CD4-positive, alpha-beta T cell treated with Interleukin-2 at 100 ng/mL for 4 hours (primary cell): ENCODE measurements around the gene SLC15A5.

ENCODE experiments used
- DNase-seq: peaks from one replicate; pipeline ENCODE4 v3.0.0-alpha.2; 2020; ENCODE audit warnings: low spot score

Gene SLC15A5

GRCh38 chr12:16261944-16262475 lies 15.5 kb downstream of the SLC15A5 start:
- DNase-seq = no peak

DNA sequence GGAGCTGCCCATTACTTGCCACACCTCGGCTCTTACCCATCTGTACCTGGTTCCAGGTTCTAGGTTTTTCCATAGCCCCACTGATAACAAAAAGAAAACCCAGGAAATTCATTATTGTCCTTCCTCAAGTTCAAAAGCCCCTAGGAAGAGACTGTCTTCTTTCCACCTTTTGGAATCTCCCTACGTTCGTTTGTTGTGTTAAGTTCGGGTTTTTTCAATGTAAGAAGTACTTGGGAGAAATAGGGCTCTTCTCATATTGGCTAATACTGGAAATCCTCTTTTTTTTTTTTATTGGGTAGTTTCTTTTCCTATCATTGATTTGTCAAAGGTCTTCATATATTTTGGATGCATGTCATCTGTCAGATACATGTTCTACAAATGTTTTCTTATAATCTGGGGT lies 17.3 kb downstream of the SLC15A5 start:
- DNase-seq = no peak

- DNase-seq = no peak
Measured at GRCh38 chr12:16258963-16259362, 18.5 kb downstream of the SLC15A5 start.

GRCh38 chr12:16246264-16246663 lies 31.2 kb downstream of the SLC15A5 start:
- DNase-seq = no peak

GRCh38 chr12:16245209-16245608 lies 32.3 kb downstream of the SLC15A5 start:
- DNase-seq = no peak

- DNase-seq = no peak
Measured at GRCh38 chr12:16243487-16244412, 33.7 kb downstream of the SLC15A5 start.

- DNase-seq = no peak
Measured at GRCh38 chr12:16241346-16241745, 36.1 kb downstream of the SLC15A5 start.

DNA sequence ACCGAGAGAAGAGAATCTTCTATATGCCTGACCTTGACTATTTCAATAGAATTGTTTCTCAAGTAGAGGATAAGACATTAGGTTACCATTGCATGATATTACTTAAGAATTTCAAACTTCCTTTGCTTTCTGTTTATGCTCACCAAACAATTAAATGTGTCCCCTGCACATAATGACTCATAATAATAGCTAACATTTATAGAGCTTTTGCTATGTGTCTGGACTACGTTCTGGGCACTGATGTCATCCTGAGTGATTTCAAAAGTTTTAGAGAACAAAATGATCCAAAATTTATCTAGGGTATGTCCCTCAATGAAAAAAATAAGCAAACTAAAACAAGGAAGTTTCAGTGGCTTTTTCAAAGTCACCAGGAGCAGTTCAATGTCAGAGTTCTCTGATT lies 38.8 kb downstream of the SLC15A5 start:
- no peak for DNase-seq

DNA sequence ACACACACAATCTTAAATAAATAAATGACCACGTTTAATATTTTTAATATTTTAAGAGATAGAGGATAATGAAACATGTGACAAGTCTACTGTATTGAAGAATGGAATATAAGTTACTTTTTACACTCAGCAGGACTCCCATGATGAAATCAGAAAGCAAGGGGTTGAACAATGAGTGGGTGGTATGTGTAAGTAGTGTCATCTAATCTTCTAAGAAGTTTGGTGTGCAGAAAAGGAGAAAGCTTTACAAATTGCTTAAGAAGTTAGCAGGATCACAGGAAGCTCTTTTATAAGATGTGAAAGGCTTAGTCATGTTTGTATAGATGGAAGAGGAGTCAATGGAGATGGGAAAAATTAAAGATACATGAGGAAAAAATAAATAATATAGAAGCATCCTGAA lies 47.8 kb downstream of the SLC15A5 start:
- no peak for DNase-seq

DNA sequence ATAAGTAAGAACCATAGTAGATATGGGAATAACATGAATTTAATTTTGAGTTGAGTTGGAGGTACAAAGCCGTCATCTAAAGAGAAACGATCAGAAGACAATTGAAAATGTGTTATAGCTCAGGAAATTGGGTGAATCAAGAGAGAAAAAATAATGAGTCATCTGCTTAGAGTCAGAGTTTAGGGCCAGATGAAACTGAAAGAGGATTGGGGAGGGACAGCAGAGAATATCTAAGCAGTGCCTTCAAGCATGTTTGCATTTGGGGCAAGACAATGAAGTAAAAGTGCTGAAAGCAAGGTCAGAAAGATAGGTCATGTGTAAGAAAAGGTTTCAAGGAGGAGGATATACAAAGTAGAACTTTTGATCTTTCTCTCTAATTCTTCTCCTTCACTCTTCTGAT lies 49.4 kb downstream of the SLC15A5 start:
- no peak for DNase-seq

GRCh38 chr12:16225692-16226091 lies 51.8 kb downstream of the SLC15A5 start:
- no peak for DNase-seq

- DNase-seq = no peak
Measured at GRCh38 chr12:16224196-16224595, 53.3 kb downstream of the SLC15A5 start.

- no peak for DNase-seq
Measured at GRCh38 chr12:16221776-16222175, 55.7 kb downstream of the SLC15A5 start.

GRCh38 chr12:16220120-16220519 lies 57.4 kb downstream of the SLC15A5 start:
- no peak for DNase-seq

- DNase-seq = no peak
Measured at GRCh38 chr12:16218934-16219751, 58.3 kb downstream of the SLC15A5 start.

GRCh38 chr12:16218234-16218633 lies 59.3 kb downstream of the SLC15A5 start:
- DNase-seq = no peak

DNA sequence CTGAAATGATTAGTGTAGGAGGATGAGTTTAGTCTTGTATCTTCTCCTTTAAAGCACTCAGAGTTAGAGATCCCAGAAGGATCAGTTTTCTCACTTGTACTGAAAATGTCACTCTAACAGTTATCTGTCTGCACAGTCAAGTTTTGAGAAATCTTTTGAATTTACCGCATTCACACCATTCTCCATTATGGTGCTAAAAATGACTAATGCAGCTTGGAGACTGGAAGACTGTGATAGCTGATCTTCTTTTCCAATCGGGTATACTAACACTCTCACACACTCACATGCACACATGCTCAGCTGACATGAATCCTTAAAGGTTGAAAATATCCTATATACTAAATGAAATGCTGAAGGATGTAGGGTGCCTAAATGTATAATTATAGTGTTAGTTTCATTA lies 65.8 kb downstream of the SLC15A5 start:
- DNase-seq = no peak

GRCh38 chr12:16198884-16199283 lies 78.6 kb downstream of the SLC15A5 start:
- DNase-seq = no peak

GRCh38 chr12:16197600-16197999 lies 79.9 kb downstream of the SLC15A5 start:
- no peak for DNase-seq

GRCh38 chr12:16189849-16190248 lies 87.6 kb downstream of the SLC15A5 start:
- no peak for DNase-seq

- DNase-seq = no peak
Measured at GRCh38 chr12:16187660-16188059, 89.8 kb downstream of the SLC15A5 start.

- no peak for DNase-seq
Measured at GRCh38 chr12:16184681-16185080, 92.8 kb downstream of the SLC15A5 start.

GRCh38 chr12:16183541-16183940 lies 93.9 kb downstream of the SLC15A5 start:
- no peak for DNase-seq
